Stimulated activated naive CD8-positive, alpha-beta T cell treated with anti-CD3 and anti-CD28 coated beads, Interleukin-15, Interleukin-2, amounts not matched to agents 100 ng/mL and 50 ng/mL, for 24 hours (primary cell): ENCODE measurements around the gene DRGX.

Experiments used
- H3K27ac Mint-ChIP-seq: one replicate; pipeline ENCODE4 v1.8.0; 2021; ENCODE audit warnings: mild to moderate bottlenecking, mixed read lengths
- H3K27me3 Mint-ChIP-seq: one replicate; pipeline ENCODE4 v1.8.0; 2021; ENCODE audit warnings: mixed read lengths
- H3K36me3 Mint-ChIP-seq: one replicate; pipeline ENCODE4 v1.8.0; 2021; ENCODE audit warnings: low read depth, mixed read lengths
- H3K4me1 Mint-ChIP-seq: one replicate; pipeline ENCODE4 v1.8.0; 2021; ENCODE audit warnings: low read depth, mixed read lengths
- H3K4me3 Mint-ChIP-seq: one replicate; pipeline ENCODE4 v1.8.0; 2021; ENCODE audit warnings: mild to moderate bottlenecking, mixed read lengths
- H3K9me3 Mint-ChIP-seq: one replicate; pipeline ENCODE4 v1.8.0; 2021; ENCODE audit warnings: mixed read lengths

The DRGX gene

DNA sequence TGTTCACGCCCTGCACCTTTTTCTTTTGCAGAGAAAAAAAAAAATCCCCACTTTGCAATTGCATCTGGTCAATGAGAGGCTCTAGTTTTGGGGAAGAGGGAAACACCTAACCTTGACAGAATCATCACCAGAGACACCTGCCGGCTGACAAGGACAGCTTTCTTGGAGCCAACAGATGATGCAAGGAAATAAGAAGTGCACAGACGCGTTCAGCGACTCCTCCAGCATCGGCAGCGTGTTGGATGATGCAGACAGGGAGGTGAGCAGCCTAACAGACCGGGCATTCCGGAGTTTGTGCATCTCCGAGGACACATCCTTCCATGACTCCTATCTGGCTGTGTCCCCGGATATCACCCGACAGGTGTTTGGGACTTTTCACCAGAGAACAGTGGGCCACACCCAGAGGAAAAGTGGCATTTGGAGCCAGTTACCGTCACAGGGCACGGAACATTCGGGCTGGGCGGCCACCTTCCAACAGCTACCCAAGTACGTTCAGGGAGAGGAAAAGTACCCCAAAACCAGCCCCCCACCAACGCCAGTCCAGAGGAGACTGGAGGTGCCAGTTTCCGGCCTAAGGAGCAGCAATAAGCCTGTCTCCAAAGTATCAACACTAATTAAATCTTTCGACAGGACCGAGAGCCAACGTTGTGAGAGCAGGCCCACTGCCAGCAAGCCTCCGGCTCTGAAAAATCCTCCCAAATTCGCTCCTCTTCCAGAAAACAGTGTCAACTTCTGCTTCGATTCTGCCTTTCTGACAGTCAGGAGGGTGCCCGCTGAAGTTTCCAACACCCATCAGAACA, 73.3 kb downstream of the DRGX start:
- Mint-ChIP-seq H3K27me3 (peaks cover 6% of the 10 kb centered on the region), H3K4me3 (no peak overlapping the region), H3K36me3 (no peaks in the 10 kb centered on the region), H3K27ac (no peak overlapping the region), H3K4me1 (no peaks in the 10 kb centered on the region), H3K9me3 (no peaks in the 10 kb centered on the region)

DNA sequence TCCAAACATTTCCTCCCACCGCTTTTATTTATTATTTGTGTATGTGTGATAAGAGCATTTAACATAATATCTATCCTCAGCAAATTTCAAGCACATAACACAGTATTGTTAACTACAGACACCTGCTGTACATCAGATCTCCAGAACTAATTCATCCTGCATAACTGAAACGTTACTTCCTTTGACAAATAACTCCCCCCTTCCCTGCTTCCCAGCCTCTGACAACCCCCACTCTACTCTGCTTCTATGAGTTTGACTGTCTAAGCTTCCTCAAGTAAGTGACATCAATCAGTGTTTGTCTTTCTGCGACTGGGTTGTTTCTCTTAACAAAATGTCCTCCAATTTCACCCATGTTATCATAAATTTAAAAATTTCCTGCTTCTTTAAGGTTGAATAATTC, 74.9 kb downstream of the DRGX start:
- Mint-ChIP-seq H3K27ac (no peak overlapping the region), H3K27me3 (peaks cover 6% of the 10 kb centered on the region), H3K9me3 (no peaks in the 10 kb centered on the region), H3K4me1 (no peaks in the 10 kb centered on the region), H3K36me3 (no peaks in the 10 kb centered on the region), H3K4me3 (no peak overlapping the region)

DNA sequence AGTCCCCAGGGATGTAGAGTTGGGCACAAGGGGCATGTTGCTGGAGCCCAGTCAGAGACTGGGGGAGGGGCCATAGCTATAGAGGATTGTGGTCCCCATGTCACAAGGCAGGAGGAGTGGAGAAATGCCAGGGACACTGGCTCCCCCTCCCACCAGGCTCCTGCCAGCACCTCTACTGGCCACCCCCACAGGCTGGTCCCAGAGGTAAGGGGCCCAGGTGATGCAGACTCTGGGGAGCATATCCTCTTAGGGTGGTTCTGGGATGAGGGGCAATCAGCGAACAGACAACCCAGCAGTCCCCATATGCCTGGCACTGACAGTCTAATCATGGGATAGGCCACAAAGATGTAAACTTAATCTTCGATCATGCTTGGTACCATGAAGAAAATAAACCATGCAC, 75.7 kb downstream of the DRGX start:
- H3K9me3 Mint-ChIP-seq, result no peaks in the 10 kb centered on the region
- no peak overlapping the region for H3K27ac Mint-ChIP-seq
- H3K4me1 Mint-ChIP-seq, result no peaks in the 10 kb centered on the region
- peaks cover 6% of the 10 kb centered on the region for H3K27me3 Mint-ChIP-seq
- H3K36me3 Mint-ChIP-seq, result no peaks in the 10 kb centered on the region
- H3K4me3 Mint-ChIP-seq, result no peak overlapping the region

DNA sequence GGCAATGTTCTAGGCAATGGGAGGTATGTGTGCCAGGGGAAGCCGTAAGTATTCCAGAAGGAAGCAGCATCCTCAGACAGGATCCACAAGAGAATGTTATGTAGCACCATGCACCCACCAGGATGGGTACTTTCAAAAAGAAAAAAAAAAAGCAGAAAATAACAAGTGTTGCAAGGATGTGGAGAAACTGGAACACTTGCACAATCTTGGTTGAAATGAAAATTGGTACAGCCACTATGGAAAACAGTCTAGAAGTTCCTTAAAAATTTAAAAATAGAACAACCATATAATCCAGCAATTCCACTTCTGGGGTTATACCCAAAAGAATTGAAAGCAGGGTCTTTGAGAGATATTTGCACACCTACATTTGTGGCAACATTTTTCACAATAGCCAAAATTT, 76.7 kb downstream of the DRGX start:
- no peak overlapping the region for H3K4me3 Mint-ChIP-seq

DNA sequence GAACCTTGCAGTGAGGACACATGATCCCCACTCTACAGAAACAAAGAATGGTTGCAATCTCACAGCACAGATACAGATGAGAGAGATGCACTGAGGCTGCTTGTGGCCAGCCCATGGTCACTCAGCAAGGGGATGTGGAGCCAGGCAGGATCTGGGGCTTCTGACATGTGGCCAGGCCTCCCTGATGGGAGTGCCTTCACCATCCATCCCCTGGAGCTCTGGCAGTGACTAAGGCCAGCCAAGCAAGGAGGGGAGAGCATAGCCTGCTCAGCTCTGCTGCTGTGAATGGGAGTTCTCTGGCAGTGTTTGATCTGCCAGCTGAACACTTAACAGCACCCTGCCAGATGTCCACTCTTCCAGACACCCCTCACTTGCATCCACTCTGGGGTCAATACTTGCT, 77.1 kb downstream of the DRGX start:
- no peak overlapping the region for H3K4me3 Mint-ChIP-seq
- no peaks in the 10 kb centered on the region for H3K36me3 Mint-ChIP-seq
- no peaks in the 10 kb centered on the region for H3K4me1 Mint-ChIP-seq
- no peaks in the 10 kb centered on the region for H3K27me3 Mint-ChIP-seq
- no peaks in the 10 kb centered on the region for H3K9me3 Mint-ChIP-seq
- H3K27ac Mint-ChIP-seq, result no peak overlapping the region

More for the DNA sequence above, 76.7 kb downstream of the DRGX start:
- H3K9me3 Mint-ChIP-seq, result no peaks in the 10 kb centered on the region
- no peaks in the 10 kb centered on the region for H3K27me3 Mint-ChIP-seq
- no peak overlapping the region for H3K27ac Mint-ChIP-seq
- no peaks in the 10 kb centered on the region for H3K36me3 Mint-ChIP-seq
- no peaks in the 10 kb centered on the region for H3K4me1 Mint-ChIP-seq

DNA sequence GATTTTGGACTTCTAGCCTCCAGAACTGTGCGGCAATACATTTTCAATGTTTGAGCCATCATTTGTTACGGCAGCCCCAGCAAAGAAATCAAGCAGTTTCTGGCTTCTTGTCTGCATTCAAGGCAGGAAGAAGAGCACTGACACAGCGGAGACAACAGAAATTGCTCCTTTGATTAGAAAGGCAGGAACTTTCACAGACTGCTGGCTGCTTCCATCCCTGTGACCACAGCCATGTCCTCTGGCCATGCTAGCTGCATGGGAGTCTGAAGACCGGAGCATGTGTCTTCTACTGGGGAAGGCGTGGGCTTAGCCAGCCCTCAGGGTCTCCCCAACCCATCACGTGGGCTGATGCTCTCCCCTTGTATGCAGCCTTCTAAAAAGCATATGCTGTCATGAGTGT, 77.9 kb downstream of the DRGX start:
- no peaks in the 10 kb centered on the region for H3K4me1 Mint-ChIP-seq
- H3K4me3 Mint-ChIP-seq, result no peak overlapping the region
- no peaks in the 10 kb centered on the region for H3K9me3 Mint-ChIP-seq
- H3K27ac Mint-ChIP-seq, result no peak overlapping the region
- H3K36me3 Mint-ChIP-seq, result no peaks in the 10 kb centered on the region
- H3K27me3 Mint-ChIP-seq, result peaks cover 4% of the 10 kb centered on the region

DNA sequence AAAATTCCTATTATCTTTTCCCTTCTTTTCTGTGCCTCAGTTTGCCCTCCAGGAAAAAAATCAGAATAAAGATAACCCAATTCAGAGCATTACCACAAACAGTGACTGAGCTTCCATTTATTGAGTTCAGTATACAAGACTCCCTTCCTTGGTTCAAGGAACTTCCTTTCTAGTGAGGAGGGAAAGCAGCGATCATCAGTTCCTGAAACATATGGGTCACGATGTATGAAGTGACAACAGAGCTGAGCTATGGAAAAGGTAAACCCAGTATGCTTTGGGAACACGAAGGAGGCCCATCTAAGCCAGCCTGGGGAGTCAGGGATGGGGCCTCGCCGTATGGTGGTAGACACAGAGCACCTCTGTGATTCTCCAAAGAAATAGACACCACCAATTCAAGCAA, 81.1 kb downstream of the DRGX start:
- peaks cover 4% of the 10 kb centered on the region for H3K27me3 Mint-ChIP-seq
- H3K9me3 Mint-ChIP-seq, result peaks cover 4% of the 10 kb centered on the region
- H3K4me3 Mint-ChIP-seq, result no peak overlapping the region
- no peak overlapping the region for H3K27ac Mint-ChIP-seq
- peaks cover 25% of the 10 kb centered on the region for H3K4me1 Mint-ChIP-seq
- H3K36me3 Mint-ChIP-seq, result no peaks in the 10 kb centered on the region
